GM21528 (cell line): Measurements from ENCODE around the gene OLFML1.

Experiments
- ATAC-seq: cut with Tn5 transposase; IDR thresholded peaks from one replicate; pipeline ENCODE4 v1.9.1; 2021; ENCODE audit warnings: mild to moderate bottlenecking, moderate library complexity; ENCODE audit not compliant: unreplicated experiment, low FRiP score

The OLFML1 gene

GRCh38 chr11:7473717-7474116 lies 11.6 kb upstream of the OLFML1 start:
- peak; percentile 74 for ATAC-seq

GRCh38 chr11:7480113-7480512 lies 5.2 kb upstream of the OLFML1 start:
- ATAC-seq = no peak

GRCh38 chr11:7484131-7484530 lies 1.2 kb upstream of the OLFML1 start:
- no peak for ATAC-seq

- ATAC-seq = no peak
These were observed 661 bp upstream of the OLFML1 start for GRCh38 chr11:7484645-7485044.

- ATAC-seq = no peak
These were observed 933 bp downstream of the OLFML1 start for GRCh38 chr11:7486098-7486780.

GRCh38 chr11:7486781-7487140 lies 1.5 kb downstream of the OLFML1 start:
- ATAC-seq = no peak

GRCh38 chr11:7487360-7487759 lies 2.1 kb downstream of the OLFML1 start:
- no peak for ATAC-seq

GRCh38 chr11:7488681-7489080 lies 3.4 kb downstream of the OLFML1 start:
- no peak for ATAC-seq

- no peak for ATAC-seq
These were observed 4.1 kb downstream of the OLFML1 start for GRCh38 chr11:7489376-7489775.

GRCh38 chr11:7490054-7490453 lies 4.7 kb downstream of the OLFML1 start:
- ATAC-seq = no peak

GRCh38 chr11:7490535-7490934 lies 5.2 kb downstream of the OLFML1 start:
- ATAC-seq = no peak

- ATAC-seq = no peak
These were observed 6.9 kb downstream of the OLFML1 start for GRCh38 chr11:7492253-7492652.

- ATAC-seq = no peak
These were observed 8.4 kb downstream of the OLFML1 start for GRCh38 chr11:7493670-7494069.

- ATAC-seq = no peak
These were observed 8.9 kb downstream of the OLFML1 start for GRCh38 chr11:7494086-7494745.

- ATAC-seq = peak; percentile 93
These were observed 10.7 kb downstream of the OLFML1 start for GRCh38 chr11:7495882-7496551.

GRCh38 chr11:7498193-7498592 lies 12.9 kb downstream of the OLFML1 start:
- no peak for ATAC-seq

GRCh38 chr11:7499081-7499480 lies 13.8 kb downstream of the OLFML1 start:
- no peak for ATAC-seq

GRCh38 chr11:7500251-7500650 lies 14.9 kb downstream of the OLFML1 start:
- no peak for ATAC-seq

GRCh38 chr11:7501251-7501650 lies 15.9 kb downstream of the OLFML1 start:
- no peak for ATAC-seq

GRCh38 chr11:7501894-7502293 lies 16.6 kb downstream of the OLFML1 start:
- ATAC-seq = no peak

GRCh38 chr11:7506243-7506642 lies 20.9 kb downstream of the OLFML1 start:
- ATAC-seq = no peak

GRCh38 chr11:7508087-7508486 lies 22.8 kb downstream of the OLFML1 start:
- no peak for ATAC-seq
